Tibial nerve (tissue), 4 donors: ENCODE results near the gene FAIM2.

Source experiments
- CTCF ChIP-seq, 5 experiments: fragments of 200-600 bp in 3 of 5; fragments of 450-650 bp in 2 of 5; sonication (generic) in 3 of 5; IDR thresholded peaks; one replicate each; pipeline ENCODE4 v1.5.1; 2016 to 2019; ENCODE audit warnings: antibody characterized with exemption in 5 of 5, mild to moderate bottlenecking in 3 of 5, moderate library complexity in 2 of 5
- EP300 ChIP-seq, 2 donors: sonication (generic); formaldehyde crosslinking; IDR thresholded peaks; one replicate each; pipeline ENCODE4 v1.6.1; 2017; ENCODE audit warnings: antibody characterized with exemption in 2 of 2, mild to moderate bottlenecking in 1 of 2
- POLR2A ChIP-seq, 2 donors: fragments of 450-650 bp; IDR thresholded peaks; one replicate each; pipeline ENCODE4 v1.6.1; 2017; ENCODE audit warnings: antibody characterized with exemption in 2 of 2, mild to moderate bottlenecking in 2 of 2, moderate library complexity in 2 of 2

- TF ChIP-seq CTCF (IDR thresholded peaks at IDR 0.05), result no peak
- TF ChIP-seq POLR2A (IDR thresholded peaks at IDR 0.05), result no peak
- TF ChIP-seq EP300 (IDR thresholded peaks at IDR 0.05), result no peak
Observed at GRCh38 chr12:49890096-49890461, 13.6 kb downstream of the FAIM2 start.
